PC-9 (cell line): ENCODE data around the gene GNPDA2. TPM values are rescaled to one million over a fixed set of nuclear protein-coding genes. Genes with fewer than 3 reads are reported as not detected.

ENCODE experiments used
- BruUV-seq: library from RNA; stranded (reverse); fragments of 400-500 nt; replicated peaks from 2 replicates; lab custom pipeline; 2021; lab: Mats Ljungman, UMichigan
- CTCF ChIA-PET: fragments of 300-600 bp; sonication (Branson Sonifier 250); formaldehyde crosslinking; loops from one replicate; lab custom pipeline; 2022; ENCODE audit warnings: antibody characterized with exemption; lab: Charles Lee
- POLR2A ChIA-PET: fragments of 300-600 bp; sonication (Branson Sonifier 250); formaldehyde crosslinking; loops from one replicate; lab custom pipeline; 2022; ENCODE audit warnings: antibody characterized with exemption; ENCODE audit not compliant: unreplicated experiment; lab: Charles Lee
- DNase-seq, 2 experiments: peaks; one replicate each; pipeline versions ENCODE4 v3.0.0 to v3.0.0-alpha.2; 2015 to 2022; ENCODE audit warnings: mixed read lengths in 1 of 2
- H2AFZ ChIP-seq: fragments of 200-600 bp; sonication (generic); 2 replicates; pipeline ENCODE4 v1.8.1; 2017; ENCODE audit warnings: antibody characterized with exemption
- H3F3A ChIP-seq: fragments of 200-600 bp; sonication (generic); 2 replicates; pipeline ENCODE4 v1.8.1; 2017; ENCODE audit warnings: antibody characterized with exemption, mild to moderate bottlenecking, low read depth; ENCODE audit not compliant: insufficient read depth
- H3K27ac ChIP-seq: fragments of 200-600 bp; sonication (generic); 2 replicates; pipeline ENCODE4 v1.6.1; 2016; ENCODE audit warnings: mixed run types
- H3K27me3 ChIP-seq: fragments of 200-600 bp; sonication (generic); 2 replicates; pipeline ENCODE4 v1.6.1; 2016; ENCODE audit warnings: low read depth, mixed run types; ENCODE audit not compliant: insufficient read depth
- H3K36me3 ChIP-seq: fragments of 200-600 bp; sonication (generic); 2 replicates; pipeline ENCODE4 v1.6.1; 2016; ENCODE audit warnings: low read depth, mixed run types
- H3K4me1 ChIP-seq: fragments of 200-600 bp; sonication (generic); replicated peaks from 2 replicates; pipeline ENCODE4 v1.6.1; 2016; ENCODE audit warnings: mixed run types; ENCODE audit not compliant: insufficient read depth
- H3K4me2 ChIP-seq: fragments of 200-600 bp; sonication (generic); 2 replicates; pipeline ENCODE4 v1.6.1; 2017; ENCODE audit warnings: mixed run types
- H3K4me3 ChIP-seq: fragments of 200-600 bp; sonication (generic); 2 replicates; pipeline ENCODE4 v1.6.1; 2016; ENCODE audit warnings: mixed run types
- H3K79me2 ChIP-seq: fragments of 200-600 bp; sonication (generic); 2 replicates; pipeline ENCODE4 v1.6.1; 2017; ENCODE audit warnings: low read depth, mixed run types
- H3K9me2 ChIP-seq: fragments of 200-600 bp; sonication (generic); 2 replicates; pipeline ENCODE4 v1.8.1; 2017; ENCODE audit warnings: mild to moderate bottlenecking; ENCODE audit not compliant: insufficient read depth
- H3K9me3 ChIP-seq: fragments of 200-600 bp; sonication (generic); 2 replicates; pipeline ENCODE4 v1.8.1; 2016; ENCODE audit warnings: low read depth; ENCODE audit not compliant: insufficient read depth
- H4K20me1 ChIP-seq: fragments of 200-600 bp; sonication (generic); 2 replicates; pipeline ENCODE4 v1.8.1; 2017; ENCODE audit not compliant: insufficient read depth
- EZH2 ChIP-seq: fragments of 200-600 bp; sonication (generic); IDR thresholded peaks from 2 replicates; pipeline ENCODE4 v1.8.0; 2017; ENCODE audit warnings: antibody characterized with exemption, low read depth
- intact Hi-C: fragments of 100-400 bp; cut with micrococcal nuclease; formaldehyde crosslinking; loops from one replicate; pipeline ENCODE4 v1.10.0; 2022; ENCODE audit not compliant: unreplicated experiment
- total RNA-seq: library from RNA; stranded (reverse); gene quantifications from 2 replicates; pipeline ENCODE4 v1.2.3, GENCODE V29; 2021
- TF ChIP-seq, protein P1 (sequence below): fragments of 200-600 bp; sonication (generic); conservative IDR thresholded peaks from 2 replicates; pipeline ENCODE4 v1.6.1; 2017; ENCODE audit warnings: mixed run types, antibody characterized with exemption, mild to moderate bottlenecking, moderate library complexity

The GNPDA2 gene
- total RNA-seq, 1 experiment from 2014 or later = 14.6 TPM

DNA sequence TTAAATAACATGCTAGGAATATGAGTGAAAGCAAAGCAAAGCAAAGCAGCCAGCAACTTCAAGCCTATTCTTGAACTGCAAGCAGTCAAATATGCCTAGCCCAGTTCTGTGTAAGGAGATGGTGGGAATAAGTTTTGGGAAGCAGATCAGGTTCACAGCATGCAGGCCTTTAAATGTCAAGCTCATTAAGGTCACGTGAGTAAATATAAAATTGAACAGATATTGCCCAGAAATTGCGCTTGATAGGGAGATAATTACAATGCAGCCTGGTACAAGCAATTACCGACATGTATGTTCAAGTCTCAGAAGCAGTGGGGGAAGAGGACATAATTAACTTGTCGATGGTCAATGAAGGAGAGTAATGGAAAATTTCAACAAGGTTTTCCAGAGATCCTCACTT, 6.0 kb downstream of the GNPDA2 start:
- H3K9me2 ChIP-seq = no peaks in the 10 kb centered on the region
- H4K20me1 ChIP-seq = no peaks in the 10 kb centered on the region; the same call in 1 of the 2 replicates
- H3K79me2 ChIP-seq = peaks cover 13% of the 10 kb centered on the region
- intact Hi-C loops = loop anchor here (1.0 kb wide), 1 partner anchor 25 kb away; no protein-coding TSS in a partner anchor
- peaks cover 6% of the 10 kb centered on the region; the same call in 1 of the 2 replicates for H3K4me1 ChIP-seq
- no peak overlapping the region for H3K4me2 ChIP-seq
- H3K4me3 ChIP-seq = no peak overlapping the region
- H3K27ac ChIP-seq = no peak overlapping the region
- no peaks in the 10 kb centered on the region for H3K27me3 ChIP-seq
- no peaks in the 10 kb centered on the region for H3F3A ChIP-seq
- no peaks in the 10 kb centered on the region for H3K9me3 ChIP-seq
- no peak for TF ChIP-seq EZH2
- no TSS peak for BruUV-seq
- POLR2A ChIA-PET = no interaction called here
- DNase-seq = no peak
- CTCF ChIA-PET = no interaction called here
- H3K36me3 ChIP-seq = no peaks in the 10 kb centered on the region
- no peak overlapping the region for H2AFZ ChIP-seq

DNA sequence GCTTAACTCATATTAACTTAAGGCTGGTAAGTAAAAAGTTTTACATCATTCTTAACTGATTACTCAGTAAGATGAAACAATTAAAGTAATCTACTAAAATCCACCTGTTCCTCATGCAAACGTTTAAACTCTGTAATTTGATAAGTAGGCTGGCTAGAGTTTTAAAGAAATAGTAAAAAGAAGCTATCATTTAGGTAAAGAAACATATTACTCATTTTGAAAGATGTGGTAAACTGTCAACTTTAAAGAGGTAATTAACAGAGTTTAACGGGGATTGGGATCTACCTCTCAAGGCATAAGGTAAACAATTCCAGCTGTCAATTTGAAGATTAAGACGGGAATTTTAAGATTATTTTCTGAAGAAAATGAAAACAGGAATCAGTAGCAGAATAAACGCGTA, 9.8 kb downstream of the GNPDA2 start:
- ChIA-PET CTCF (no interaction called here), POLR2A (no interaction called here)
- H3K9me3 ChIP-seq = no peaks in the 10 kb centered on the region
- DNase-seq = no peak
- H2AFZ ChIP-seq = no peak overlapping the region
- H3K36me3 ChIP-seq = no peaks in the 10 kb centered on the region
- no peaks in the 10 kb centered on the region for H3K4me1 ChIP-seq
- no TSS peak for BruUV-seq
- H3K4me3 ChIP-seq = no peak overlapping the region
- H3F3A ChIP-seq = no peaks in the 10 kb centered on the region
- no peaks in the 10 kb centered on the region for H3K9me2 ChIP-seq
- no peaks in the 10 kb centered on the region; the same call in 1 of the 2 replicates for H4K20me1 ChIP-seq
- TF ChIP-seq EZH2 = no peak
- TF ChIP-seq, protein P1, sequence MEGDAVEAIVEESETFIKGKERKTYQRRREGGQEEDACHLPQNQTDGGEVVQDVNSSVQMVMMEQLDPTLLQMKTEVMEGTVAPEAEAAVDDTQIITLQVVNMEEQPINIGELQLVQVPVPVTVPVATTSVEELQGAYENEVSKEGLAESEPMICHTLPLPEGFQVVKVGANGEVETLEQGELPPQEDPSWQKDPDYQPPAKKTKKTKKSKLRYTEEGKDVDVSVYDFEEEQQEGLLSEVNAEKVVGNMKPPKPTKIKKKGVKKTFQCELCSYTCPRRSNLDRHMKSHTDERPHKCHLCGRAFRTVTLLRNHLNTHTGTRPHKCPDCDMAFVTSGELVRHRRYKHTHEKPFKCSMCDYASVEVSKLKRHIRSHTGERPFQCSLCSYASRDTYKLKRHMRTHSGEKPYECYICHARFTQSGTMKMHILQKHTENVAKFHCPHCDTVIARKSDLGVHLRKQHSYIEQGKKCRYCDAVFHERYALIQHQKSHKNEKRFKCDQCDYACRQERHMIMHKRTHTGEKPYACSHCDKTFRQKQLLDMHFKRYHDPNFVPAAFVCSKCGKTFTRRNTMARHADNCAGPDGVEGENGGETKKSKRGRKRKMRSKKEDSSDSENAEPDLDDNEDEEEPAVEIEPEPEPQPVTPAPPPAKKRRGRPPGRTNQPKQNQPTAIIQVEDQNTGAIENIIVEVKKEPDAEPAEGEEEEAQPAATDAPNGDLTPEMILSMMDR = no peak
- H3K27me3 ChIP-seq = no peaks in the 10 kb centered on the region
- intact Hi-C loops = no loop called here
- H3K4me2 ChIP-seq = no peak overlapping the region
- H3K79me2 ChIP-seq = no peaks in the 10 kb centered on the region
- no peak overlapping the region for H3K27ac ChIP-seq

DNA sequence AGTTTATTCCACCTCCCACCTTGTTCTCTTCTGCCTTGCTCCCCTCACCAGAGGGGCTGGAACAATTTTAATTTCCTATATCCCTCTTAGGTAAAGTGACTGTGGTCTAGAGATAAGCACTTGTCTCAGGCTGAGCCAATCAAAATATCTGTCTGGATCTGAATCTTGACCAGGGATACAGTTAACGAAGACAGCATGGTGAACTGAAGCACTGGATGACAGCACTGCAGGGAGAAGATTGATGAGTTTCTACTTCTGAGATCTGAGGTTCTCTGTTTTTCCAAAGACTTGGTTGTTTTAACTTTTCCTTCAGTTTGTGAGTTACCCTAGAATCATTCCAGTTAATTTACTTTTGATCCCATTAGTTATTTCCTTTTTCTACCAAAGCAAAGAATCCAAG, 13.2 kb downstream of the GNPDA2 start:
- no peak overlapping the region for H3K27ac ChIP-seq
- no peaks in the 10 kb centered on the region for H3K9me3 ChIP-seq
- CTCF ChIA-PET = no interaction called here
- no peak for DNase-seq
- H3K4me3 ChIP-seq = no peak overlapping the region
- POLR2A ChIA-PET = no interaction called here
- no peaks in the 10 kb centered on the region for H4K20me1 ChIP-seq
- no peak overlapping the region for H2AFZ ChIP-seq
- no peaks in the 10 kb centered on the region for H3K9me2 ChIP-seq
- no peaks in the 10 kb centered on the region for H3K4me1 ChIP-seq
- H3K4me2 ChIP-seq = no peak overlapping the region
- H3K79me2 ChIP-seq = no peaks in the 10 kb centered on the region
- TF ChIP-seq, protein P1 = no peak
- no peak for TF ChIP-seq EZH2
- intact Hi-C loops = no loop called here
- no TSS peak for BruUV-seq
- no peaks in the 10 kb centered on the region for H3K36me3 ChIP-seq
- H3K27me3 ChIP-seq = no peaks in the 10 kb centered on the region
- H3F3A ChIP-seq = no peaks in the 10 kb centered on the region

DNA sequence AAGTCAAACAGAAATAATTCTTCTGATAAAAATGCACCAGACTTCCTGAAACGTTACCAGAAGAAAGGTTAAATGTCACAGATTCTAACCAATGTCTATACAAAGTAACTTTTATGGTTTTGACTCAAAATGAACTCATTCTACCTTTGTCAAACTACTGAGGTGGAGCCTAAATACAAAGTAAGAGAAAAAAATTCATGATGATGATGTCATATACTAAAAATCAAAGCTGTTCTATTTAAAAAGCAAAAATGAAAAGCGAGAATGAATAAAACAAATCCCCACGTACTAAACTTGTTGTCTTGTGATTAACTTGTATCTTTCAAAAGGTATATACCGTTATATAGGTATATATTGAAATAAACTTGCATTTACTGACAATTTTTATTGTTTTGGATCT, 21.7 kb downstream of the GNPDA2 start:
- TF ChIP-seq, protein P1 = no peak
- no peak for TF ChIP-seq EZH2
- intact Hi-C loops = no loop called here
- peaks cover 3% of the 10 kb centered on the region; the same call in 1 of the 2 replicates for H4K20me1 ChIP-seq
- H2AFZ ChIP-seq = no peak overlapping the region
- no peak overlapping the region for H3K4me2 ChIP-seq
- H3K79me2 ChIP-seq = no peaks in the 10 kb centered on the region
- peaks cover 3% of the 10 kb centered on the region; the same call in 1 of the 2 replicates for H3F3A ChIP-seq
- POLR2A ChIA-PET = no interaction called here
- H3K4me3 ChIP-seq = no peak overlapping the region
- DNase-seq = no peak
- H3K4me1 ChIP-seq = no peaks in the 10 kb centered on the region
- CTCF ChIA-PET = no interaction called here
- BruUV-seq = no TSS peak
- H3K27ac ChIP-seq = no peak overlapping the region
- no peaks in the 10 kb centered on the region for H3K9me2 ChIP-seq
- peaks cover 5% of the 10 kb centered on the region for H3K36me3 ChIP-seq
- no peaks in the 10 kb centered on the region for H3K27me3 ChIP-seq
- no peaks in the 10 kb centered on the region for H3K9me3 ChIP-seq
